Effector CD8-positive, alpha-beta T cell (primary cell): ENCODE results near the gene CASP7.

Source experiments
- DNase-seq: peaks from one replicate; lab custom pipeline; 2025; lab: John Stamatoyannopoulos, UW

CASP7 gene

DNA sequence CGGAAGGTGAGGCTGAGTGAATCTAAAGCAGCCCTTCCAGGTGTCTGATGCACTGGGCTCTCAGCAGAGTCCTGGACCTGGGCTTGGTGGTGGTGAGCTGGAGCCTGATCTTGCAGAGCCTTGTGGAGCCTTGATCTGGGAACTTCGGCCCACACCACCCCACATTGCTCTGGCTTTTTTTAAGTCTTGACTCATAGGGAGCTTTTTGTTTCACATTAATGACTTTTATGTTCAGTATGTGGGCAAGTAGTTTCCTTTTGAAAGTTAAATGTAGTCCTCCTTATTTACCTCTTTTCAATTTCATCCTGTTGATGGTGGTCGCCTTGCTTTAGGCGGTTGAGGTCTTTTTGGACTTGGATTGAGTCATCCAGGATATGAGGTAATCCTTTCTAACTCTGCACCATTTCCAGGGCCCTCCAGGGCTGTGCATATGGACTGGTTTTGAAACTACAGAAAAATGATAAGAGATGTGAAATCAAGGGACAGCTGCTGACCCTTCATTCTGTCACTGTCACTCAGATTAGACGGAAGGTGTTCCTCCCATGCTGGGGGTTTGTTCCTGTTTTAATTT is 12.9 kb upstream of the CASP7 start:
- no peak for DNase-seq

DNA sequence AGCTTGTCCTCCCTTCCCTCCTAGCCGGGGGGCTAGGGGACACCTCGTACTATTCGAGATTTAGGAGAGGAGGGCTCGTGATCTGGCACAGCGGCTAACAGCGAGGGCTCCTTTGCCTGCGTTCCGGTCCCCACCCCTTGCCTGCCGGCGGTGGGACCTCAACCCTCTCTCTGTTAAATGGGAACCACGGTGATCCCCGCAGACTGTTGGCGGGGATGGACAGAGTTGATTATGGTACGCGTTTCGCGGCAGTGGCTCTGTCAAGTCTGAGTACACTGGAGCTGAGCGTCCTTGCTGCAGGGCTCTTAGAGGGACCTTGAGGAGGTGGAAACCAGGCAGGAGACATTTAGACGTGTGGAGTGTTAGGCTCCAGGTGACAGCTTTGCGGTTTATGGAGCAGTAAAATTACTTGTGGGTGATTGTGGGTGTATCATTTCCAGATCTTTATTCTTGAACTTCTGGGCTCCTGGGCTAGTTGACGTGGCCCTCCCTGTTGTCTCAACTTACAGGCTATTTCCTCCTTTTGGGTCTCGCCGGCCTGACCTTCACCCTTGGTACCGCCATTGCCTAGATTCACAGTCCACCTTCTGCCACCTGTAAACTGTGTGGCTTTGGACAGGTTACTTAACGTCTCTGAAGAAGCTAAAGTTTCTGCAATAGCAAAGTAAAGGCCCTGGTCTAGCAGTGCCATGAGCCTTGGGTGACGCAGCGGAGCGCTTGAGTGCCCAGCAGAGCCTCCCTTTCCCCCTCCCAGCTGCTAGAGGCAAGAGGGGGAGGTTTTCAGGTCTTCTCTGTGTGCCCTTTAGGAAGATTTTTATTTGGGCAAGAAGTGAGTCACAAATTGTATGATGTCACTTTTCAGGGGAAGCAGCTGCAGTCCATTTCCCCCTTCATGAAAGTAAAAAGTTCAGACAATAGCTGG is 739 bp downstream of the CASP7 start:
- no peak for DNase-seq

DNA sequence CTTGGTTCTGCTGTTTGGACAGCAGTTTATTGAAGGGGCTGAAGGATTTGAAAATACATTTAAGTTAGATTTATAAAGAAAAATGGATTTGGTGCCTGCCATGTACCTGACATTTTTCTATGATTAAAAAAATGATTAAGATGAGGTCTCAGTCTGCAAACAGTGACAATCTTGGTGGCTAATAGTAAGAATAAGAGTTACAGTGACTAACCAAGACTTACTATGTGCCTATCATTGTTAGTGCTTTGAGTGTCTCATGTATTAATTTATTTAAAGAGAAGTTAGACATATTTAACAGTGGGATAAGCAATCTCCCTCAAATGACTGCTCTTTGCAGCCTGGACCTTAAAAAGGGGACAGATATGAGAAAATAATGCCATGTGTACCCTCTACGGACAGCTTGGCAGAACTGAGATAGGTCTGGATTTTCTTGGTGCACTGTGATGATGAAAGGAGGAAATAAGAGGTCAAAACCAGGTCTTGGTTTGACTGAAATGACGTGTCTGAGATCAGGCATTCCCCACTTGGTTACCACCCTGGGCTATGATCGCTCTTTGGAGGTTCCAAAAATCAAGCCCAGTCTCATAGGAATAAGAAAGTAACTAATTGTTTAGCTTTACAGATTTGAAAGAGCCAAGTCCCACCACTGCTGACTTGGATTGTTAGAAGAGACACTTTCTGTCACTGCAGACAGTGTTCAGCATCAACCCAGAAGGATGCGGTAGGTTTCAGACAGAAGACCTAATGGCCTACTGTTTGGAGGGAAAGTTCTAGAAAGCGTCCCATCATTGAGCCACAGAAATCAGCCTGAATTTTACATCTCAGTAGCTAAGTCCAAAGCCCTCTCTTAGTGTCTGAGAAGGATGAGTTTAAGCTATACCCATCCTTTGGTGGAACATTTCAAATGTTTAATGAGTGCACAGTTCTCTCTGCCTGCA is 2.1 kb downstream of the CASP7 start:
- DNase-seq: no peak

DNA sequence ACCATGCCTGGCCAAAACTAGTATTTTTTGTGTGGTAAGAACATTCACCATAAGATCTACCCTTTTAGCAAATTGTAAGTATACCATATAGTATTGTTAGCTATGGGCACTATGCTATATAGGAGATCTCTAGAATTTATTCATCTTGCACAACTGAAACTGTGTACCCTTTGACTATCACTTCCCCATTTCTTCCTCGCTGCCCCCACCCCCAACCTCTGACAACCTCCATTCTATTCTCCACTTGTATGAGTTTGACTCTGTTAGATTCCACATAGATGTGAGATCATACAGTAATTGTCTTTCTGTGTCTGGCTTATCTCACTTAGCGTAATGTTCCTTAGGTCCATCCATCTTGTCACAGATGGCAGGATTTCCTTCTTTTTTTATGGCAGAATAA is 3.6 kb downstream of the CASP7 start:
- no peak for DNase-seq

DNA sequence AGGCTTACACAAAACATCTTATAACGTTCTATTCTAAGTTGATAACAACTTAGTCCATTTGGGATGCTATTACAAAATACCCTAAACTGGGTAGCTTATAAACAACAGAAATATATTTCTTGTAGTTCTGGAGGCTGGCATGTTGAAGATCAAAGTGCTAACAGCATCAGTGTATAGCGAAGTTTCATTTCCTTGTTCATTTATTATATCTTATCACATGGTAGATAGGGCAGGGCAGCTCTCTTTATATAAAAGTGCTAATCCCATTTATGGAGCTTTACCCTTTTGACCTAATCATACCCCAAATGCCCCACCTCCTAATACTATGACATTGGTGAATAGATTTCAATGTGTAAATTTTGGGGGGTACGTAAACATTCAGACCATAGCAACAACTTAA is 6.3 kb downstream of the CASP7 start:
- DNase-seq: no peak

DNA sequence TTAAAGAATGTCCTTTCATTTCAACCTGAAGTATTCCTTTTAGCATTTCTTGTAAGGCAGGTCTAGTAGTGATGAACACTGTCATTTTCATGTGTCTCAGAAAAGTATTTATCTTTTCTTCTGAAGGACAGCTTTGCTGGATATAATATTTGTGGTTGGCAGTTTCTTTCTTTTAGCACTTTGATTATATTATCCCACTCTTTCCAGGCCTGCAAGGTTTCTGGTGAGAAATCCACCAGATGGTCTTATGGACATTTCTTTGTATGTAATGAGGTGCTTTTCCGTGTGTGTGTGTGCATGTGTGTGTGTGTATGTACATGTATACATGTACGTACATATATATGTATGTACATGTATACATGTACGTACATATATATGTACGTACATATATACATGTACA is 7.3 kb downstream of the CASP7 start:
- DNase-seq: no peak

DNA sequence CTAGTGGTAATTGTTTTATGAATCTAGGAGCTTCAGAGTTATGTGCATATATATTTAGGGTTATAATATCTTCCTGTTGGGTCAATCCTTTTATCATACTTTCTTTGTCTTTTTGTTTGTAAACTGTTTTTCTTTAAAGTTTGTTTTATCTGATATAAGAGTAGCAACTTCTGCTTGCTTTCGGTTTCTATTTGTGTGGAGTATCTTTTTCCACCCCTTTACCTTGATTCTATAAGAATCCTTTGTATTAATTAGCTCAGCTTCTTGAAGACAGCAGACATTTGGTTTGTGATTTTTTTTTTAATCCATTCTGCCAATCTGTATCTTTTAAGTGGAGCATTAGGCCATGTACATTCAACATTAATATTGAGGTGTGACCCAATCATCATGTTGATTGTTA is 9.3 kb downstream of the CASP7 start:
- DNase-seq: no peak

DNA sequence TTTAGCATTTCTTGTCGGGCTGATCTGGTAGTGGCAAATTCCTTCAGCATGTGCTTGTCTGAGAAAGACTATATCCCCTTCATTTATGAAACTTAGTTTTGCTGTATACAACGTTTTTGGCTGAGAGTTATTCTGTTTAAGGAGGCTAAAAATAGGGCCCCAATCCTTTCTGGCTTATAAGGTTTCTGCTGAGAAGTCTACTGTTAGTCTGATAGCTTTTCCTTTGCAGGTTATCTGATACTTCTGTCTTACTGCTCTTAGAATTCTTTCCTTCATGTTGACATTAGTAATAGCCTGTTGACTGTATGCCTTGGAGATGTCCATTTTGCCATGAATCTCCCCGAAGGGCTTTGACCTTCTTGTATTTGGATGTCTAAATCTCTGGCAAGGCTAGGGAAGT is 9.9 kb downstream of the CASP7 start:
- DNase-seq: no peak

DNA sequence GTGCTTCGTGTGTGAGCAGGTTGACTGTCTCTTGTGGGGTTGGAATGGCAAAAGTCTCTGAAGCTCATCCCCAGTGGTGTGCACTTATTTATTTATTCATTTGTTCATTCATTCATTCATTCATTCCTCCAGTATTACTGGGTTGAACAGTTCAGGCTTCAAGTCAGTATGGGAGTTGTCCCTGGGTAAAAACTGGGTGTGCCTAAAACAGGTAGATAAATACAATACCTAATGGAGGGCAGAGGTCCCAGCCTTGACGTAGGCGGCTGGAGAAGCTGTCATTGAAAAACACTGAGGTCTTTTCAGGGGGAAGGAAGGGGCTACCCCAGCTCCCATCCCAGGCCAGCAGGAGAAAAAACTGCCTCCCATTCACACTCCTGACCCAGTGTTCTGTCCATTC is 11.0 kb downstream of the CASP7 start:
- no peak for DNase-seq

DNA sequence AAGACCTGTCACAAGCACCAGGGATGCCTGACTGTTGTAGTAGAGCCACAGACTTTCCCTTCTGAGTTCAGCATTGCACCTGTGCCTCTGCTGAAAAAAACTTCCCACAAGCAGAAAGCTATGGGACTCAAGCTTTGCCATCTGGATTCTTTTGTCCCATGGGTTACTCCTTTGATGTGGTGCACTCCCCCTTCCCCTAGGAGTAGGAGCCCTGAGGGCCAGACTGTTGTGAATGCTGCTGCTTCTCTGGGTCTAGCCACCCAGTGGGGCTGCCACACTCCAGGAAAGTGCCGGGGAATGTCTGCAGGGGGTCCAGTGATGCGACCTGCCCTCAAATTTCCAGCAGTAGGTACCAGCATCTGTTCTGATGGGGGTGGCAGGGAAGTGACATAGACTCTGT is 11.7 kb downstream of the CASP7 start:
- no peak for DNase-seq

DNA sequence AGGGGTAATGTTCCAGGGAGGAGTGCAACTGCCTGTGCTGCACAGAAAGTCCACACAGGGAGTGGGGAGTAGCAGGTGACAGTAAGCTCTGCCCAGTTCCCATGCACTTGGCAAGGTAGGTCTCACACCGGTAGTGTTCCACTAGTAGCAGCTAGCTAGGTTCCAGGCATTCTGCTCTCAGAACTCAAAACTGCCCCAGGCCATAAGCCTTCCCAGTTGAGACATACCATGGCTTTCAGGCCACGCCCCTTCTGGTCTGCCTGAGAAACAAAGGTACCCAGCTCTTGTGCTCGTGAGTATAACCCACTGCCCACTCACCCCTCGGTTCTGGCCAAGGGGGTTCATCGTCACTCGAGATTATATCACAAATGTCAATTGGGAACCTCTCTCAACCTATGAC is 12.6 kb downstream of the CASP7 start:
- DNase-seq: no peak

DNA sequence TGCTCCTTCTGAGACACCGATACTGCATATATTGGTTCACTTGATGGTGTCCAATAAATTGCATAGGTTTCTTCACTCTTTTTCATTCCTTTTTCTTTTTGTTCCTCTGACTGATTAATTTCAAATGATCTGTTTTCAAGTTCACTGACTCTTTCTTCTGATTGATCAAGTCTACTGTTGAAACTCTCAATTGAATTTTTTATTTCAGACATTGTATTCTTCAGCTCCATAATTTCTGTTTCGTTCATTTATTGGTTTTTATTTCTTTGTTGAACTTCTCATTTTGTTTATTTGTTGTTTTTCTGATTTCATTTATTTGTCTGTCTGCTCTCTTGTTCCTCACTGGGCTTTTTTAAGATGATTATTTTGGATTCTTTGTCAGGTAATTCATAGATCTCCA is 13.6 kb downstream of the CASP7 start:
- no peak for DNase-seq

DNA sequence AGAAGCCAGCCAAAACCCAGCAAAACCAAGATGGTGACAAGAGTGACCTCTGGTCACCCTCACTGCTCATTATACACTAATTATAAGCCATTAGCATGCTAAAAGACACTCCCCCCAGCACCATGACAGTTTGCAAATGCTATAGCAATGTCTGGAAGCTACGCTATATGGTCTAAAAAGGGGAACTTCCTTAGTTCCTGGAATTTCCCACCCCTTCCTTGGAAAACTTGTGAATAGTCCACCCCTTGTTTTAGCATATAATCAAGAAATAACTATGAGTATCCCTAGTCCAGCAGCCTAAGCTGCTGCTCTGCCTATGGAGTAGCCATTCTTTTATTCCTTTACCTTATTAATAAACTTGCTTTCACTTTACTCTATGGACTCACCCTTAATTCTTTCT is 16.0 kb downstream of the CASP7 start:
- no peak for DNase-seq

DNA sequence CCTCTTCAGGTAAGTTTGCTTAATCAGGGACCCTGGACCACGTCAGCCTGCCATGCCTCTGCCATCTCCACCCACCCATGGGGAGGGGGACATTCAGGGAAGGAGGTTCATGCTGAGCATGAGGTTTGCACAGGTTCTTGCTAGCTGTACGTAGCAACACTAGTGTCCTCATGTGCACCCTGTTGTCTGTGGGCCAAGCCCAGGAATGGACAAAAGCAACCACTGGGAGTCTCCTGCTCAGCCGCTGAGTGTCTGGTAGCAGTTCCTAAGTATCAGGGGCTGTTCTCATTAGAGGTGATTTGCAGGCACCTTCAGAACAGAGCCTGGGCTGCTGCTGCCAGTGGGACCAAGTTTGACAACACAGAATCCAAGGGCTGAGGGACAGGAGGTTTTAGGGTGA is 17.9 kb downstream of the CASP7 start:
- no peak for DNase-seq

DNA sequence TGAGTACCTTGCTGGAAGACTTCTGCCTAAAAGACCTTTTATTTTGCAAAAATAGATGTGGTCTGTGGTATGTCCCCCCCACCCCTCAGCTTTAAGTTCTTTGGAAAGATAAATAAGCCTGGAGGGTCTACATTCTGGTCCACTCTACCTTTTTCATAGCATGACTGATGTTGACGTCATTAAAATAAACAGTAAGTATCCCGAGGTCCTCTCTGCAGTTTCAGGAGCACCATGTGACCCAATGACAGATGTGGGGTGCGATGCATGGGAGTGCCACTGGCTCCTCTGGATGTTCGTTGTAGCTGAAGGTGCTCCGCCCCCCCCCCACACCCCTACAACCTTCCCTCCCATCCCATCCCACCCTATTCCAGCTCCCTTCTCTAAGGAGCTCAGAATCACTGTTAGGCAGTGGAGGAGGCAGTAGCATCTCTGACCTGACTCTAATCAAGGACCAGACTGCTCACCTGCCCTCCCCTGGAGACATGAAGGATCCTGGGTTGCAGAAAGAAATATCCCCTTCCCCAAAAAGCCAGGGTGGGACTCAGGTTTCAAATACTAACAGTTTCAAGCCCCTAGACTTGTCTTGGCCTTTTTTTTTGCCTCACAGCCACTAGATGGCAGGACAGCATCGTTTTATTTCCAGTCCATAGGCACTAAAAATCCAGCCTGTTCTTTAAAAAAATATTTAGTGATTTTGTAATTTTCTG is 25.1 kb downstream of the CASP7 start:
- no peak for DNase-seq

DNA sequence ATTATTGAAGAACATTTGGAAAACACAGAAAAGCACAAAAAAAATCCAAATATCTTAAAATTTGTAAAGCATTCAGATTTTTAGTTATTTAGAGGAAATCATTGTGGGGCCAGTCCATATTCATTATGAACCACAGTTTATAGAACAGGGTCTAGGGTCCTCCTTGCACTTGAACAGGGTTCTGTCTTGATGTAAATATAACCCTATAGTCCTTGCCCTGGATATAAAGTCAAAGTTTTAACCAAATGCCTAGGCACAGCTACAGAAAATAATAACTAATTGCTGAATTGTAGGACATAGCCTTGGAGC is 25.6 kb downstream of the CASP7 start:
- DNase-seq: no peak

DNA sequence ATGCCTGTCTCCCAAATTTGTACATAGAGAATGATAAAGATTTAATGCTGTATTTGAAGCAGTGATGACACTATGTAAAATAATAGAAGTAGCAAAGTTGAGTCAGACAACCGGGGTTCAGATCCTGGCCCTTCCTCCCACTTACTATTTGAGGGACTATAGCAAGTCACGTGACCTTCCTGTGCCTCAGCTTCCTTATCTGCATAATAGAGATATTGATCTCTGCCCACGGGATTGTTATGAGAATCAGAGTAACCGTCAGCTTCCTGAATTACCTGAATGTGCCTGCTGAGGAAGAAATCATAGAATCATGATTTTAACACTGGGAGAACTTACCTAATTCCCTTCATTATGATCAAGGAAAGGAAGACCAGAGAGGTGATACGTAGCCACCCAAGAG is 26.9 kb downstream of the CASP7 start:
- no peak for DNase-seq

DNA sequence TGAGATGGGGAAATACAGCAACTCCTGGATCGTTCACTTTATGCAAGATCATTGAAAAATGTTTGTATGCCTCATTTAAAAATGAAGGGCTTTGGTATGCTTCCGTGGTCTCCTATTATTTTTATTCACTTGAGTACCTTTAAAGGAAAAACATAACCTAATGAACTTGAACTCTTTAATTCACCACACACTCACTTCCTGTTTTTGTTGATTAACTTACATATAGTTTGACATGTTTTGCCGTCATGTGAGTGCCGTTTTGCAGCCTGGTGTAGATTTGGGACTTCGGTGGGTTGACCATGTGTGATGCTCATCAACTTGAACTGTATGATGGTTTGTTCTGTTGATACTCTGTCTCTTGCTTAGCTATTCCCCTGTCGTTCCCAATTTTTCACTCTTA is 28.9 kb downstream of the CASP7 start:
- no peak for DNase-seq

DNA sequence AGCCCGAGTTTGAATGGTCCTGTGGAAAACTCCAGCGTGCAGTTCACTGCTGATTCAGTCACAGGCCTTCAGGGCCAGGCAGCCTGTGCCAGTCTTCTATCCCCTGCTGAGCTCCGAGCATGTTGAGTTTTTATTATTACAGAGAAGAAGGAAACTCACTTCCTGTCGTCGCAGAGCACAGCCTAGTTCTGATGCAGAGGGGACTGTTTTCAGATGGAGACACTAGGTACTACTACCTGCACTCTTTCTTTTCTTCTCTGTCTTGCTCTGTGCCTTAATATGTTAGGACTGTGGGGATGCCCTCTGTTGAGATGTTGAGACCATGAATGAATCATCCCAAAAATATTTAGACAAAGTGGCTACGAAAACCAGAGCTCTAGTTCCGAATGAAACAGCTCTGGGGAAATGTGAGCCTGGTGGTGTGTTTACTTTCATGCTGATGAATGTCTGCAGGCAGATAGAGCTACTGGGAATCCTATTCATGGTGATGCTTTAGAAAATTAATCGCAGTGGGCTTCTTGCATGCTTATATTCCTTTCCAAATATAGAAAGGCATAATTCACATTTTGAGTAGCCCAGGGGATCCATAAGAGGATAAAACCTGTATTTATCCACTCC is 29.6 kb downstream of the CASP7 start:
- DNase-seq: no peak

DNA sequence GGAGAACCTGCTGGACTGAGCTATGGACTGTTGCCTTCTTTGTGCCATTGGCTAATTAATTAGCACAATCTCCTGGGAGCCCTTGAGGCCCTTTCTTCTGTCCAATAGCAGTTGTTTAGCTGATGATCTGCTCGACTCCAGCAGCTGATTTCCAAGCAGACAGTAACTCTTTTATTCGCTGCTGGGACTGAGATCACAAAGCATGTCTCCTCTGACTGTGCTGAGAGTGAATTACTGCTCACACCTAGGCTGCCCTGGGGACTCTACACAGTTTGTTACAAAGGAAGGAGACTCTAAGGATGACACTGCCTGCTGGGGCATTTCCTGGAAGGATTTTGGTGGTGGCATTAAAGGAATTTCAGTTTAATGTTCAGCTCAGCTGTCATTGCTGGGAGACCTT is 31.4 kb downstream of the CASP7 start:
- no peak for DNase-seq

DNA sequence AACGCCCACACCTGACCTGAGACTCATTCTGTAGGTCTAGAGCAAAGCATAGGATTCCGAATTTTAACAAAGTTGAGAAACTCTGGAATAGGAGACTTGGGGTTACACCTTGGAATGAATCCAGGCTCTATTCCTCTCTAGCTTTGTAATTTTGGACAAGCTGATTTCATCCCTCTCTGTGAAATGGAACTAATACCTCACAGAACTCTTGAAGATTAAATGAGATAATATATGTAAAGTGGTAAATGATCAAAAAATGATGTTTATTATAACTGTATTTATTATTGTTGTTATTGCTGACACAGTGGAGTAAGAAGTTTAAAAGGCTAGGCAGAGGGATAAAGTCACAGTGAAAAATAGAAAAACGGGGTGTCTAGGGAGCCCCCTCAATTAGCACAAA is 32.3 kb downstream of the CASP7 start:
- no peak for DNase-seq
